Measurements from ENCODE around the gene ABCC2.

Gene ABCC2

DNA sequence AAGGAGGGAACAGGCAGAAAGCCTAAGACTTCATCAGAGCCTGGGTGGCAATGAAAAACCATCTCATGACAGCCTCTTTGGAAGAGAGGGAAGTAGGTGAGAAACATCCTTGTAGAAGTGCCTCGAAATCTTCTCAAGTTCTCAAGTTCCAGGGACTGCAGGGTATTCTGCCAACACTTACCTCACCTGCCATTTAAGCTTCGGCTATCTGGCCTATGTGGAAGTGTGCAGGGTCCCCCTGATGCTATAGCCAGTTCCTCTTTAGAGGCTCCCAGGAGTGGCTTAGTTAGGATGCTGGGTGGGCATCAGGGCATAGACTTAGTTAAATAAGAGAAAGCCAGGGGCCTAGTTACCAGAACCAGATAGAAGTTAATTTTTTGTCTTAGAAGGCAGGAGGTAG is 27.0 kb downstream of the ABCC2 start:
- TF ChIP-seq ZBTB7A (IDR thresholded peaks at IDR 0.05; ENCODE audit: low read depth), result no peak
- TF ChIP-seq EP300 (IDR thresholded peaks at IDR 0.05; ENCODE audit: borderline replicate concordance), result no peak
- no peak for TF ChIP-seq NFIC (IDR thresholded peaks at IDR 0.05)
- no peak for TF ChIP-seq CEBPB (IDR thresholded peaks at IDR 0.05)
- TF ChIP-seq RAD21 (IDR thresholded peaks at IDR 0.05; ENCODE audit: low read depth), result no peak
- no peak for TF ChIP-seq CREB1 (IDR thresholded peaks at IDR 0.05; ENCODE audit: low read depth)
- TF ChIP-seq FOXM1 (IDR thresholded peaks at IDR 0.05; ENCODE audit: borderline replicate concordance, low read depth), result no peak
- TF ChIP-seq TEAD4 (IDR thresholded peaks at IDR 0.05), result no peak
- TF ChIP-seq, protein P1, sequence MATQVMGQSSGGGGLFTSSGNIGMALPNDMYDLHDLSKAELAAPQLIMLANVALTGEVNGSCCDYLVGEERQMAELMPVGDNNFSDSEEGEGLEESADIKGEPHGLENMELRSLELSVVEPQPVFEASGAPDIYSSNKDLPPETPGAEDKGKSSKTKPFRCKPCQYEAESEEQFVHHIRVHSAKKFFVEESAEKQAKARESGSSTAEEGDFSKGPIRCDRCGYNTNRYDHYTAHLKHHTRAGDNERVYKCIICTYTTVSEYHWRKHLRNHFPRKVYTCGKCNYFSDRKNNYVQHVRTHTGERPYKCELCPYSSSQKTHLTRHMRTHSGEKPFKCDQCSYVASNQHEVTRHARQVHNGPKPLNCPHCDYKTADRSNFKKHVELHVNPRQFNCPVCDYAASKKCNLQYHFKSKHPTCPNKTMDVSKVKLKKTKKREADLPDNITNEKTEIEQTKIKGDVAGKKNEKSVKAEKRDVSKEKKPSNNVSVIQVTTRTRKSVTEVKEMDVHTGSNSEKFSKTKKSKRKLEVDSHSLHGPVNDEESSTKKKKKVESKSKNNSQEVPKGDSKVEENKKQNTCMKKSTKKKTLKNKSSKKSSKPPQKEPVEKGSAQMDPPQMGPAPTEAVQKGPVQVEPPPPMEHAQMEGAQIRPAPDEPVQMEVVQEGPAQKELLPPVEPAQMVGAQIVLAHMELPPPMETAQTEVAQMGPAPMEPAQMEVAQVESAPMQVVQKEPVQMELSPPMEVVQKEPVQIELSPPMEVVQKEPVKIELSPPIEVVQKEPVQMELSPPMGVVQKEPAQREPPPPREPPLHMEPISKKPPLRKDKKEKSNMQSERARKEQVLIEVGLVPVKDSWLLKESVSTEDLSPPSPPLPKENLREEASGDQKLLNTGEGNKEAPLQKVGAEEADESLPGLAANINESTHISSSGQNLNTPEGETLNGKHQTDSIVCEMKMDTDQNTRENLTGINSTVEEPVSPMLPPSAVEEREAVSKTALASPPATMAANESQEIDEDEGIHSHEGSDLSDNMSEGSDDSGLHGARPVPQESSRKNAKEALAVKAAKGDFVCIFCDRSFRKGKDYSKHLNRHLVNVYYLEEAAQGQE (IDR thresholded peaks at IDR 0.05; ENCODE audit: low read depth), result no peak
- no peak for TF ChIP-seq USF1 (IDR thresholded peaks at IDR 0.05)
- no peak for TF ChIP-seq TCF12 (IDR thresholded peaks at IDR 0.05; ENCODE audit: low read depth)
- no peak for TF ChIP-seq EGR1 (IDR thresholded peaks at IDR 0.05)
- TF ChIP-seq, protein P2, sequence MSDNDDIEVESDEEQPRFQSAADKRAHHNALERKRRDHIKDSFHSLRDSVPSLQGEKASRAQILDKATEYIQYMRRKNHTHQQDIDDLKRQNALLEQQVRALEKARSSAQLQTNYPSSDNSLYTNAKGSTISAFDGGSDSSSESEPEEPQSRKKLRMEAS (IDR thresholded peaks at IDR 0.05), result no peak
- no peak for TF ChIP-seq YY1 (IDR thresholded peaks at IDR 0.05; ENCODE audit: low read depth)

GRCh38 chr10:99809931-99810615 is 27.6 kb downstream of the ABCC2 start:
- TF ChIP-seq TCF12 (IDR thresholded peaks at IDR 0.05; ENCODE audit: low read depth) (no peak), NFIC (IDR thresholded peaks at IDR 0.05) (no peak), TEAD4 (IDR thresholded peaks at IDR 0.05) (no peak), USF1 (IDR thresholded peaks at IDR 0.05) (no peak), YY1 (IDR thresholded peaks at IDR 0.05; ENCODE audit: low read depth) (no peak), CEBPB (IDR thresholded peaks at IDR 0.05) (no peak), RAD21 (IDR thresholded peaks at IDR 0.05; ENCODE audit: low read depth) (no peak), CREB1 (IDR thresholded peaks at IDR 0.05; ENCODE audit: low read depth) (no peak), FOXM1 (IDR thresholded peaks at IDR 0.05; ENCODE audit: borderline replicate concordance, low read depth) (no peak), EGR1 (IDR thresholded peaks at IDR 0.05) (no peak), TAF1 (IDR thresholded peaks at IDR 0.05; ENCODE audit: low read depth) (no peak; the same call in 1 of the 2 replicates)
- TF ChIP-seq, protein P1 (IDR thresholded peaks at IDR 0.05; ENCODE audit: low read depth), result no peak

DNA sequence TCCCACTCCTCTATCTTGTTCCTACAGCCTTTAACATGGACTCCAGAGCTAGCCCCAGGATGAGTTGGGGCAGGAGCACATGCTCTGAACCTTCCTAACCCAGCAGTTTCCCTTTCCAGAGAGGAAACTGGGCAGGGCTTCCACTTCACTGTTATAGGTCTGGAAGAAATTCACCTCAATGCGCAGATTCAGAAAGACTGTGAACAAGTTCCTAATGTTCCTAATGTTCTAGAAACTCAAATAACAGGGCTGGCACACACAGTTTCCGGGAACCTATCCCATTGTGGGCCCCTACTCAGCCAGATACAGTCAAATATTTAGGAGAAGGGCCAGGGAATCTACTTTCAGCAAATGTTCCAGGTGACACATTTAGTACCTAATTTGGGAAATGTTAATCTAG is 29.7 kb downstream of the ABCC2 start:
- TF ChIP-seq RAD21 (IDR thresholded peaks at IDR 0.05; ENCODE audit: low read depth) (no peak), CREB1 (IDR thresholded peaks at IDR 0.05; ENCODE audit: low read depth) (no peak), EGR1 (IDR thresholded peaks at IDR 0.05) (no peak), TCF12 (IDR thresholded peaks at IDR 0.05; ENCODE audit: low read depth) (no peak), TAF1 (IDR thresholded peaks at IDR 0.05; ENCODE audit: low read depth) (no peak), ZBTB7A (IDR thresholded peaks at IDR 0.05; ENCODE audit: low read depth) (no peak), FOXM1 (IDR thresholded peaks at IDR 0.05; ENCODE audit: borderline replicate concordance, low read depth) (no peak), TEAD4 (IDR thresholded peaks at IDR 0.05) (no peak), EP300 (IDR thresholded peaks at IDR 0.05; ENCODE audit: borderline replicate concordance) (no peak), YY1 (IDR thresholded peaks at IDR 0.05; ENCODE audit: low read depth) (no peak), CEBPB (IDR thresholded peaks at IDR 0.05) (no peak), USF1 (IDR thresholded peaks at IDR 0.05) (no peak), NFIC (IDR thresholded peaks at IDR 0.05) (no peak)
- TF ChIP-seq, protein P1 (IDR thresholded peaks at IDR 0.05; ENCODE audit: low read depth), result no peak
- TF ChIP-seq, protein P2 (IDR thresholded peaks at IDR 0.05), result no peak
